Measurements from ENCODE around the gene EDN1.
"Not testable (repeated sequence)": the region's sequence is repeated elsewhere in the genome, so short reads cannot be mapped to it uniquely, and the experiment has no call there.

EDN1 gene

GRCh38 chr6:12327391-12327790, 37.2 kb downstream of the EDN1 start:
- DNase-seq (ENCODE audit: low read depth): no peak

- no peak for DNase-seq (ENCODE audit: low read depth)
Observed at GRCh38 chr6:12327988-12328387, 37.8 kb downstream of the EDN1 start.

- DNase-seq (ENCODE audit: low read depth): no peak
Observed at GRCh38 chr6:12328701-12329100, 38.5 kb downstream of the EDN1 start.

GRCh38 chr6:12331474-12331873, 41.3 kb downstream of the EDN1 start:
- DNase-seq (ENCODE audit: low read depth): no peak

- DNase-seq (ENCODE audit: low read depth): no peak
Observed at GRCh38 chr6:12331951-12332749, 42.0 kb downstream of the EDN1 start.

GRCh38 chr6:12332750-12333079, 42.6 kb downstream of the EDN1 start:
- not testable (repeated sequence) for DNase-seq (ENCODE audit: low read depth)

GRCh38 chr6:12333128-12333527, 43.0 kb downstream of the EDN1 start:
- no peak for DNase-seq (ENCODE audit: low read depth)

- DNase-seq (ENCODE audit: low read depth): no peak
Observed at GRCh38 chr6:12334526-12335130, 44.5 kb downstream of the EDN1 start.

GRCh38 chr6:12335131-12335527, 45.0 kb downstream of the EDN1 start:
- no peak for DNase-seq (ENCODE audit: low read depth)

- no peak for DNase-seq (ENCODE audit: low read depth)
Observed at GRCh38 chr6:12335717-12336116, 45.6 kb downstream of the EDN1 start.

GRCh38 chr6:12336121-12336971, 46.2 kb downstream of the EDN1 start:
- DNase-seq (ENCODE audit: low read depth): no peak

GRCh38 chr6:12339022-12339421, 48.9 kb downstream of the EDN1 start:
- no peak for DNase-seq (ENCODE audit: low read depth)

- no peak for DNase-seq (ENCODE audit: low read depth)
Observed at GRCh38 chr6:12339808-12340487, 49.8 kb downstream of the EDN1 start.

- no peak for DNase-seq (ENCODE audit: low read depth)
Observed at GRCh38 chr6:12340488-12340818, 50.3 kb downstream of the EDN1 start.

GRCh38 chr6:12342664-12343063, 52.5 kb downstream of the EDN1 start:
- no peak for DNase-seq (ENCODE audit: low read depth)

GRCh38 chr6:12343122-12343439, 52.9 kb downstream of the EDN1 start:
- DNase-seq (ENCODE audit: low read depth): no peak

GRCh38 chr6:12343440-12344162, 53.4 kb downstream of the EDN1 start:
- DNase-seq (ENCODE audit: low read depth): no peak

GRCh38 chr6:12344296-12344695, 54.1 kb downstream of the EDN1 start:
- DNase-seq (ENCODE audit: low read depth): no peak

- DNase-seq (ENCODE audit: low read depth): no peak
Observed at GRCh38 chr6:12344961-12345693, 55.0 kb downstream of the EDN1 start.

- no peak for DNase-seq (ENCODE audit: low read depth)
Observed at GRCh38 chr6:12345694-12346058, 55.5 kb downstream of the EDN1 start.

Measured in activated T-helper 1 cell treated with Interleukin-2 at 50 U/mL for 16 hours (primary cell).